ENCODE results near the gene ACTMAP.
"Not testable (repeated sequence)": the region's sequence is repeated elsewhere in the genome, so short reads cannot be mapped to it uniquely, and the experiment has no call there.

Gene ACTMAP

DNA sequence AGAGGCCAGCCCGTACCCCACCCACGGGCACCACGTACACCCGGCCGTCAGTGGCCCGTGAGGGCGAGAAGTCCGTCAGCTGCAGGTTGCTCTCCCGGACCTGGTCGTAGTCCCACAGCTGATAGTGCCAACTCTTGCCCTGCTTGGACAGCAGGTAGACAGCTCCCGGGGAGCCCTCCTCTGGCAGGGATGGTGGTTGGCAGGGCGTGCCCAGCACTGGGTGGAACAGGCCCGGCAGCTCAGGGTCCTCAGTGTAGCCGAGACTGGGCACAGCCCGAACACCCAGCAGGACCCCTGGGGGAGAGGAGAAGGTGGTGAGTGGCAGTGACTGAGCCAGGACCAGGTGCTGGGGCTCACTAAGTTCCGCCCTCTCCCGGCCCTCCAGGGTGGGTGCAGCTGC, 7.8 kb downstream of the ACTMAP start:
- peak; percentile 60 for DNase-seq

- DNase-seq: no peak
Observed at GRCh38 chr19:40741527-40742390, 8.5 kb downstream of the ACTMAP start.

DNA sequence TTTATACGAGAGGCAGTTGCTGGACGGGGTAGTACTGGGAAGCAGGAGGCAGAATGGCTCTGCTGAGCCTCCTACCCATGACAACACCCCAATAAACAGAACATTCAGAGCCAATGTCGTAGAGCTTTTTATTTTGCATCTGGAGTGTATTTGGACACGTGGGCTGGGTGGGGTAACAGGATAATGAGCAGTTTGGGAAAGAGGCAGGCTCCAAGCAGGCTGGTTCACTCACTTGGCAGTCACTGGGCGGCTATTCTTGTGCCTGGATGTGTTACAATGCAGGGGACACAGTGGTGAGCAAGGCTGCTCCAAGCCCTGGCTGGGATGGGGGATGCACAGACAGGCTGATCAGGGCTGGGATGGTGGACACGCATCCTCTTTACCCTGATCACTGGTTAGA, 9.5 kb downstream of the ACTMAP start:
- no peak for DNase-seq

- no peak for DNase-seq
Observed at GRCh38 chr19:40739871-40740703, 10.2 kb downstream of the ACTMAP start.

GRCh38 chr19:40739030-40739839, 11.0 kb downstream of the ACTMAP start:
- DNase-seq: no peak

GRCh38 chr19:40737102-40737644, 13.1 kb downstream of the ACTMAP start:
- no peak for DNase-seq

DNA sequence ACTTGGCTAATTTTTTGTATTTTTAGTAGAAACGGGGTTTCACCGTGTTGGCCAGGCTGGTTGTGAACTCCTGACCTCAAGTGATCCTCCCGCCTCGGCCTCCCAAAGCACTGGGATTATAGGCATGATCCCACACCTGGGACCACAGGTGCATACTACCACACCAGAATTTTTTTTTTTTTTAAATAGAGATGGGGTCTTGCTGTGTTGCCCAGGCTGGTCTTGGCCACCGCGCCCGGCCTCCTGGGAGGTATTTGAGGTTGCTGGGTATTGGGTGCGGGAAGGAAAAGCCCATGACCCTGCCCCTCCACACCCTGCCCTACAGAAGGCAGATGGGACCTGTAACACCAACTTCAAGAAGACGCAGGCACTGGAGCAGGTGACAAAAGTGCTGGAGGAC, 13.6 kb downstream of the ACTMAP start:
- no peak for DNase-seq

- DNase-seq: no peak
Observed at GRCh38 chr19:40735013-40735771, 15.1 kb downstream of the ACTMAP start.

DNA sequence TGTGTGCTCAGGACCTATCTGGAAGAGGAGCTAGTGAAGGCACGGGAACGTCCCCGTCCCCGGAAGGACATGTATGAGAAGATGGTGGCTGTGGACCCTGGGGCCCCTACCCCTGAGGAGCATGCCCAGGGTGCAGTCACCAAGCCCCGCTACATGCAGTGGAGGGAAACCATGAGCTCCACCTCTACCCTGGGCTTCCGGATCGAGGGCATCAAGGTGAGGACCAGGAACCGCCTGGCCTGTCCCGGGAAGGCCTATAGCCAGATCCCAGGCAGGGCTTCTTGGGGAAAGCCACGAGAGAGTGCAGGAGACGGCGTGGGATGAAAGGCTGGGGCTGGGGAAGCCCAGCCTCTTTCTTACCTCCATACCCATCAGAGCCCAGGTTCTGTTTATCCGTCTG, 17.1 kb downstream of the ACTMAP start:
- DNase-seq: no peak

GRCh38 chr19:40732304-40732703, 18.0 kb downstream of the ACTMAP start:
- not testable (repeated sequence) for DNase-seq

DNA sequence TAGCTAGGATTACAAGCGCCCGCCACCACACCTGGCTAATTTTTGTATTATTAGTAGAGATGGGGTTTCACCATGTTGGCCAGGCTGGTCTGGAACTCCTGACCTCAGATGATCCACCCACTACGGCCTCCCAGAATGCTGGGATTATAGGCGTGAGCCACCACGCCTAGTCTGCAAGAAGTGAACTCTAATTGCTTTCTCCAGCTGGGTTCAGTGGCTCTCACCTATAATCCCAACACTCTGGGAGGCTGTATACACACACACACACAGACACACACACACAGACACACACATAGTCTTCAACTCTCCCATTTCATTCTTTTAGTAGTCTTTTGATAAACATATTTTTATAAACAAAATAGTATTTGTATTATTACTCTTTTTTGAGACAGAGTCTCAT, 20.2 kb downstream of the ACTMAP start:
- not testable (repeated sequence) for DNase-seq

DNA sequence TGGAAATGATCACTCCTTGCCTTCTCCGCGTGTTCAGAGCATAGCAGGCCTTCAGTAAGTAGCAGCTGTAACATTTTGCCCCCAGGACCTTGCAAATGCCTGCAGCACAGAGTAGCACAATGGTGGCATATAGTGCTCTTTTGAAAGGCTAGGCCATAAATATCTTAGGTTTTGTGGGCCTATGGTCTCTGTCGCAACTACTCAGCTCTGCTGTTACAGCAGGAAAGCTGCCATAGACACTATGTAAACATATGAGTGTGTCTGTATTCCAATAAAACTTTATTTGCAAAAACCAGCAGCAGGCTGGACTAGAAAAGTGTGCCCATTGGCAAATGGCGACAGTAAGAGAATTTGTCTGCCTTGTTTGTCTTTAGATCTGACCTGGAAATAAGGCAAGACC, 24.0 kb downstream of the ACTMAP start:
- no peak for DNase-seq

GRCh38 chr19:40724855-40725254, 25.4 kb downstream of the ACTMAP start:
- DNase-seq: no peak

DNA sequence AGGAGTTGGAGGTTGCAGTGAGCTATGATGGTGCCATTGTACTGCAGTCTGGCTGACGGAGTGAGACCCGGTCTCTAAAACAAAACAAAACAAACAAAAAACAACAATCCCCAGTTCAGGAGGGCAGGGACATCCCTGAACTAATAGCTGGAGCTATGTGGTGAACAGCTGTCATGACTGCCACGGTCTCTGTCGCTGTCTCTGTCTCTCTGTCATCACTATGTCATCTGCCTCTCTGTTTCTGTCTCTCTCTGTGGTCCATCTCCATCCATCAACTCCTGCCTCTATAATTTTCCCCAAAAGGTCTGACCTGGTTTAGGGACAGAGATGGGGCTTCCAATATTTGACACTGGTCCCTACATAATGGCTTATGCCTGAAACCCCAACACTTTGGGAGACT, 26.0 kb downstream of the ACTMAP start:
- no peak for DNase-seq

DNA sequence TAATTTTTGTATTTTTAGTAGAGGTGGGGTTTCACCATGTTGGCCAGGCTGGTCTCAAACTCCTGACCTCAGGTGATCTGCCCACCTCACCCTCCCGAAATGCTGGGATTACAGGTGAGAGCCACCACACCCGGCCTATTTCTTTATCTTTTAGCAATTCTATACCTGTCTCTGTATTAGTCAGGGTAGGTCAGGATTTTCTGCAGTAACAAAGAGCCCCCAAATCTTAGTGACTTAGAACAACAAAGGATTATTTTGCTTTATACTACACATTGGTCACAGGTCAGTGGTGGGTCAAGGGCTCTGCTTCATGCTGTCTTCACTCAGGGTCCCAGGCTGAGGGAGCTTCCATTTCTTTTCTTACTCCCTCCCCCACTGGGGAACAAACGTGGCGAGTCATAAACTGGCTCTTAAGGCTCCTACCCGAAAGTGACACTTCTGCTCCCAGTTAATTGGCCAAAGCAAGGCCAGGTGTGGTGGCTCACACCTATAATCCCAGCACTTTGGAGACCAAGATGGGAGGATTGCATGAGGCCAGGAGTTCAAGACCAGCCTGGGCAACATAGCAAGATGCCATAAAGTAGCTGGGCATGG, 26.5 kb downstream of the ACTMAP start:
- no peak for DNase-seq

GRCh38 chr19:40721936-40722661, 28.2 kb downstream of the ACTMAP start:
- DNase-seq: no peak

DNA sequence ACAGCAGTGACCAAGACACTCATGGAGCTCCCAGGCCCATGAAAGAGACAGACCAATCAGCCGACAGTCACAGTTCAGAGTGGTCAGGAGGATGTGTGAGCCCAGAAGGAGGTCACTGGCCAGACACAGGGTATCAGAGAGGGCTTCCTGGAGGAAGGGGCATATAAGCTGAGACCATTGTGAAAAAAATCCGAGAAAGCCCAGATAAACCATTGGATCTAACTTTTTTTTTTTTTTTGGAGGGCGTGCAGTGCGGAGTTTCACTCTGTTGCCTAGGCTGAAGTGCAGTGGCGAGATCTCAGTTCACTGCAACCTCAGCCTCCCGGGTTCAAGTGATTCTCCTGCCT, 29.2 kb downstream of the ACTMAP start:
- DNase-seq: no peak

- DNase-seq: no peak
Observed at GRCh38 chr19:40719414-40719894, 30.8 kb downstream of the ACTMAP start.

- no peak for DNase-seq
Observed at GRCh38 chr19:40718774-40719391, 31.4 kb downstream of the ACTMAP start.

All from activated effector memory CD4-positive, alpha-beta T cell treated with anti-CD3 and anti-CD28 coated beads, Interleukin-2, amount 50 U/mL, for 16 hours (primary cell).